Upper lobe of left lung (tissue), 4 donors: ENCODE data around the gene DAD1.

Source experiments
- POLR2A ChIP-seq, 4 donors: fragments of 450-650 bp; IDR thresholded peaks; one replicate each; pipeline ENCODE4 v1.5.1; 2016 to 2017; ENCODE audit warnings: antibody characterized with exemption in 4 of 4, mild to moderate bottlenecking in 2 of 4
- TF ChIP-seq, protein P1 (sequence below), 6 experiments: fragments of 450-650 bp in 4 of 6; fragments of 200-600 bp in 2 of 6; sonication (generic) in 2 of 6; IDR thresholded peaks; one replicate each; pipeline ENCODE4 v1.5.1; 2016 to 2019; ENCODE audit warnings: antibody characterized with exemption in 6 of 6

DNA sequence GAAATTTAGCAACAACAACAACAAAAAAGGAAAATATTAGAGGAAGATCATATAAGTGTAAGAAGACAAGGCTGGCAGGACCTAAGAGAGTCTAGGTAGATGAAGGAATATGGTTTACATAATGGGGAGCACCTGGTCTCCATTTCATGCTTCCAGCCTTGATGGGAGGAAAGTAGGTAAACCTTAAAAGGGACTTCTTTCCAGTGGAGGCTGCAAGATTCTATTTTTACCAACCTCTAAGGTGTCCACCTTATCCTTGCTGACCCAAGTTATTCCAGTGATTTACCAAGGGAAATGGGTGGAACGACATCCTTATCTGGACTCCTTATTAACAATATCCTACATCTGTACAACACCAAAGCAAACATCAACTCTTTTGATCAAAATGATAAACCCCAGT is 30.0 kb downstream of the DAD1 start:
- TF ChIP-seq, protein P1, sequence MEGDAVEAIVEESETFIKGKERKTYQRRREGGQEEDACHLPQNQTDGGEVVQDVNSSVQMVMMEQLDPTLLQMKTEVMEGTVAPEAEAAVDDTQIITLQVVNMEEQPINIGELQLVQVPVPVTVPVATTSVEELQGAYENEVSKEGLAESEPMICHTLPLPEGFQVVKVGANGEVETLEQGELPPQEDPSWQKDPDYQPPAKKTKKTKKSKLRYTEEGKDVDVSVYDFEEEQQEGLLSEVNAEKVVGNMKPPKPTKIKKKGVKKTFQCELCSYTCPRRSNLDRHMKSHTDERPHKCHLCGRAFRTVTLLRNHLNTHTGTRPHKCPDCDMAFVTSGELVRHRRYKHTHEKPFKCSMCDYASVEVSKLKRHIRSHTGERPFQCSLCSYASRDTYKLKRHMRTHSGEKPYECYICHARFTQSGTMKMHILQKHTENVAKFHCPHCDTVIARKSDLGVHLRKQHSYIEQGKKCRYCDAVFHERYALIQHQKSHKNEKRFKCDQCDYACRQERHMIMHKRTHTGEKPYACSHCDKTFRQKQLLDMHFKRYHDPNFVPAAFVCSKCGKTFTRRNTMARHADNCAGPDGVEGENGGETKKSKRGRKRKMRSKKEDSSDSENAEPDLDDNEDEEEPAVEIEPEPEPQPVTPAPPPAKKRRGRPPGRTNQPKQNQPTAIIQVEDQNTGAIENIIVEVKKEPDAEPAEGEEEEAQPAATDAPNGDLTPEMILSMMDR (IDR thresholded peaks at IDR 0.05): no peak
- no peak for TF ChIP-seq POLR2A (IDR thresholded peaks at IDR 0.05)
